H7 (cell line): Measurements from ENCODE around the gene CCDC57. TPM values are rescaled to one million over a fixed set of nuclear protein-coding genes. Genes with fewer than 3 reads are reported as not detected.
A peak's percentile ranks its signal among the peaks of the same experiment; 100 is the strongest.

ENCODE experiments used
- DNase-seq: peaks from one replicate; pipeline ENCODE4 v3.0.0; 2012
- H3K27me3 ChIP-seq: 2 replicates; pipeline ENCODE4 v1.6.0; 2011; ENCODE audit warnings: mild to moderate bottlenecking, low read length; ENCODE audit not compliant: control insufficient read depth, insufficient read depth
- H3K36me3 ChIP-seq: replicated peaks from 2 replicates; pipeline ENCODE4 v1.5.1; 2011; ENCODE audit warnings: low read length; ENCODE audit not compliant: control insufficient read depth, insufficient read depth
- H3K4me3 ChIP-seq: 2 replicates; pipeline ENCODE4 v1.5.1; 2011; ENCODE audit warnings: low read depth, mild to moderate bottlenecking, control low read depth, low read length, moderate library complexity; ENCODE audit not compliant: insufficient read depth
- total RNA-seq: library from RNA; depleted of rRNA; stranded (reverse); fragments of >200 nt; shearing (Covaris generic); gene quantifications from 2 replicates; pipeline ENCODE4 v1.2.3, GENCODE V29; 2014

The CCDC57 gene
- total RNA-seq, 1 experiment from 2014 or later, result 3.7 TPM

GRCh38 chr17:82110298-82110697 is 102.3 kb downstream of the CCDC57 start:
- Histone ChIP-seq H3K27me3 (no peaks in the 10 kb centered on the region), H3K4me3 (no peak overlapping the region), H3K36me3 (no peaks in the 10 kb centered on the region)
- DNase-seq, result peak; percentile 27

GRCh38 chr17:82108961-82109475 is 103.6 kb downstream of the CCDC57 start:
- no peak overlapping the region for H3K4me3 ChIP-seq
- DNase-seq, result peak; percentile 58
- no peaks in the 10 kb centered on the region for H3K27me3 ChIP-seq
- H3K36me3 ChIP-seq, result no peaks in the 10 kb centered on the region

GRCh38 chr17:82108496-82108945 is 104.1 kb downstream of the CCDC57 start:
- H3K27me3 ChIP-seq, result no peaks in the 10 kb centered on the region
- peak; percentile 58 for DNase-seq
- no peaks in the 10 kb centered on the region for H3K36me3 ChIP-seq
- no peak overlapping the region for H3K4me3 ChIP-seq

DNA sequence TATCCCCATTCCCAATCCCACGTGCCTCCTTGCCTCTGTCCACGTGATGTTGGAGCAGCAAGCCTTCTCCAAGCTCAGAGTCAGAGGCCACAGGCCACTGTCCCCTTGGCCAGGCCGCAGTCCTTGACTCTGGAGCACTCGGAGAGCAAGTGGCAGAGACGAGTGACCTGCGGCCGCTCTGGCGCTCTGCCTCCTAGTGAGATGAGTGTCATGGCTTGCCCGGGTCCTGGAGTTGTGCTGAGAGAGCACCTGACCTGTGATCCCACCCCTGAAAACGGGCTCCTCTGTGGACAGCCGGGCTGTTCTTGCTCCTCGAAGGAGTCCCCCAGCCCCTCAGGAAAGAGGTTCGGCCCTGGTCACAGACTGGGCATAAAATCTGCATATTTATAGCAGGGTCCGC is 104.6 kb downstream of the CCDC57 start:
- Histone ChIP-seq H3K4me3 (no peak overlapping the region), H3K36me3 (no peaks in the 10 kb centered on the region), H3K27me3 (no peaks in the 10 kb centered on the region)
- DNase-seq, result peak; percentile 51

DNA sequence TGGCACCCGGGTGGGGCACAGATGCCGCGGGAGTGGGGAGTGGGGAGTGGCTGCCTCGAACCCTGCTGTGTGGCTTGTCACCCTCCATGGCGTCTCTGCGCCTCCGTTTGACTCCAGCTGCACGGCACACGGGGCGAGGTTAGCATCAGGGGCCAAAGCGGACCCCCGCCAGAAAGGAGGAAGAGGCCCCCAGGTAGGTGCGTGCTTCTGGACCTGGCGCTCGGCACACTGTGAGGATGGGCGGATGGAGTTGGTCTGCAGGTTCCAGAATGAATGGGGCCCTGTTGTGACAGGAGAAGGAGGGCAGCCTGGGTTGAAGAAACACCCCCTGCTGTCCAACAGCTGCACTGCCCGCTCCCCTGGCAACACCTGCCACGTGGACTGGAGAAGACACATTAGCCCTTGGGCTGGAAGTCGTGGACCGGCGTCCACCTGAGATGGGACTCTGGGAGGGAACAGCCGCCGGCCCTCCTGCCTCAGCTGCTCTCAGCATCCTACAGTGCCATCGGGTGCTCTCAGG is 105.2 kb downstream of the CCDC57 start:
- Histone ChIP-seq H3K27me3 (no peaks in the 10 kb centered on the region), H3K36me3 (no peaks in the 10 kb centered on the region), H3K4me3 (no peak overlapping the region)
- DNase-seq, result peak; percentile 76

GRCh38 chr17:82106688-82107305 is 105.8 kb downstream of the CCDC57 start:
- Histone ChIP-seq H3K36me3 (no peaks in the 10 kb centered on the region), H3K27me3 (no peaks in the 10 kb centered on the region), H3K4me3 (no peak overlapping the region)
- DNase-seq, result no peak

DNA sequence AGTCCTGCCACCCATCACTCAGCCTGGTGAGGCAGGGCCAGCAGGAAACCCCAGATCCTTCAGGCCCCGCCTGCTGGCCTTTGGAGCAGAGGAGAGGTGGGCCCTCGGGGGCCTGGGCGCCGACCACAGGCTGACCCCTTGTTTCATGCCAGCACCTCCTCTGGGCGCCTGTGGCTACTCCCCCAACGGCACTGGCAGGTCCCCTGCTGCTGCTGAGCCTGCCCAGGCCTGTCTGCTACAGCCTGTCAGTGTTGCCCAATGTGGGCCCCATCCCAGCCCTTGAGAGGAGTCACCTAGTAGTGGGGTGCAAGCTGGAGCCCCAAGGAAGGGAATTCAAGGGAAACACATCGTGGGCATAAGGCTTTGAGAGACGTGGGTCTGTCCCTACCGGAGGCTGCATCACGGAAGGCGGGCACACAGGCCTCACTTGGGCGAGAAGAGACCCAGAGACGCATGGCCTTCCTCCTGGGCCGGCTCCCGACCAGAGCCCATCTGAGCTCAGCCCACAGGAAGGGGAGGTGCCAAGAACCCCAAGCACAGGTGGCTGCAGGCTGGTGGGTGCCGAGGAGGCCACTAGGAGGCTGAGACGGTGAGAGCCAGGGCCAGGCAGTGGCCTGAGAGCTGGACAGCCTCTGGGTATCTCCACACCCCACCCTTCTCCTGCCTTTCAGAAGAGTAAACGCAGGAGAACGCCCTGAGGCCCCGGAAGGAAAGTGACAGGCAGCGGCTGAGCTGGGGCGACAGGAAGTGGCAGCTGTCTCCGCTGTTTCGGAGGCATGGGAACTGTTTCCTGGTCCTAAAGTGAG is 106.6 kb downstream of the CCDC57 start:
- Histone ChIP-seq H3K27me3 (no peaks in the 10 kb centered on the region), H3K4me3 (no peak overlapping the region), H3K36me3 (no peaks in the 10 kb centered on the region)
- peak; percentile 95 for DNase-seq

GRCh38 chr17:82105417-82105881 is 107.2 kb downstream of the CCDC57 start:
- Histone ChIP-seq H3K36me3 (no peaks in the 10 kb centered on the region), H3K4me3 (no peak overlapping the region), H3K27me3 (no peaks in the 10 kb centered on the region)
- DNase-seq, result no peak

DNA sequence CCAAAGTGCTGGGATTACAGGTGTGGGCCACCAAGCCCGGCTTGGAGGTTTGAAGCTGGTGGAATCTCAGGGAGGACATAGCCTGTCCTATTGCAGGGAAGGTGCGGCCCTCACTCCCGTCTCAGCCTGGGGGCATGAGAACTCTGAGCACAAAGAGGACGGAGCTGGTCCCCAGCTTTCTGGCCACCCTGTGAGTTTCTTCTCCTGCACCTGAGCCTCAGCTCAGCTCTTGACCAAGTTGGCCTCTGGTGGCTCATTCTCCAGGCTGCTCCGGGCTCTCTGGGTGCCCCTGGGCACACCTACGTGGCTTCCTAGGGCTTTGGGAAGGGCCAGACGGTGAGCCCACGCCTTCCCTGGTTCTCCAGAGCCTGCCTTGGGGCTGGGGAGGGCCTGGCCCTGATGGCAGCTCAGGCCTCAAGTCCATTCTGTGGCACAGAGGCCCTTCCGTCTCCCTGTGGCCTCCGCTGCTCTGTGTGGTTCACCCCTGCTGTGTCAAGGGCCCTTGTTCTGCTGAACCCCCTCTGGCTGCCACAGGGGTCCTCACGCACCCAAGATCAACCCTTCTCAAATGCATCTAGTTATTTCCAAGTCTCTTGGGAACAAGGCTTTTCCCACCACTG is 107.7 kb downstream of the CCDC57 start:
- Histone ChIP-seq H3K27me3 (no peaks in the 10 kb centered on the region), H3K4me3 (no peak overlapping the region), H3K36me3 (no peaks in the 10 kb centered on the region)
- no peak for DNase-seq

- peak; percentile 87 for DNase-seq
- Histone ChIP-seq H3K27me3 (no peaks in the 10 kb centered on the region), H3K4me3 (no peak overlapping the region), H3K36me3 (no peaks in the 10 kb centered on the region)
These were observed 108.8 kb downstream of the CCDC57 start for GRCh38 chr17:82103553-82104451.

- Histone ChIP-seq H3K4me3 (no peak overlapping the region), H3K36me3 (no peaks in the 10 kb centered on the region), H3K27me3 (no peaks in the 10 kb centered on the region)
- DNase-seq, result no peak
These were observed 110.6 kb downstream of the CCDC57 start for GRCh38 chr17:82101767-82102679.

DNA sequence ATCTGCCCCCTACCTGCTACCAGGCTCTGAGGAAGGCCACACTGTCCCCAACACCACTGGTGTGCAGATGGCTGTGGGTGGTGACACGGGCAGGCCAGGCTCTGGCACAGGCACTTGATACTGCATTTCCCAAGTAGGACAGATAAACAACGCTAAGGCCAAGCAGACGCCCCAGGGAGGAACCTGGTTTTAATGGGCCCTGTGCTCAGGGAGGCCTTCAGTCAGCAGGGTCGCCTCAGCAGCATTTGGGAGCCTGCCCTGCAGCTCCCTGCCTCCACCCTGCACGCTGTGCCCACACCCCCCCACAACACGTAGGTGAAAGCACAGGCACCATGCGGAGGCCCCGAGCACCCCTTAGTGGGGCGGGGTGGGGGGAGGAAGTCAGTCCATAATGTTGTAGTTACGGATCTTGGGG is 111.3 kb downstream of the CCDC57 start:
- DNase-seq, result no peak
- Histone ChIP-seq H3K27me3 (no peaks in the 10 kb centered on the region), H3K36me3 (no peaks in the 10 kb centered on the region; the same call in 1 of the 2 replicates), H3K4me3 (no peak overlapping the region)
